WERI-Rb-1 (cell line): ENCODE measurements around the gene THSD7B.

Source experiments
- DNase-seq: peaks from one replicate; pipeline ENCODE4 v3.0.0-alpha.2; 2020
- H3K27ac ChIP-seq: fragments of 250-450 bp; sonication (Bioruptor Pico); 2 replicates; pipeline ENCODE4 v1.5.1; 2020; ENCODE audit warnings: mild to moderate bottlenecking, moderate library complexity
- H3K27me3 ChIP-seq: fragments of 250-450 bp; sonication (Bioruptor Pico); 2 replicates; pipeline ENCODE4 v1.5.1; 2021; ENCODE audit warnings: mild to moderate bottlenecking, low read depth, moderate library complexity; ENCODE audit not compliant: insufficient read depth, severe bottlenecking
- H3K36me3 ChIP-seq: fragments of 250-450 bp; sonication (Bioruptor Pico); 2 replicates; pipeline ENCODE4 v1.5.1; 2020; ENCODE audit warnings: mild to moderate bottlenecking, moderate library complexity
- H3K4me3 ChIP-seq: 2 replicates; pipeline ENCODE4 v1.5.1; 2011; ENCODE audit warnings: low read depth, mild to moderate bottlenecking, control low read depth, low read length
- H3K9me3 ChIP-seq: fragments of 250-450 bp; sonication (Bioruptor Pico); 2 replicates; pipeline ENCODE4 v1.5.1; 2021; ENCODE audit warnings: mild to moderate bottlenecking, moderate library complexity; ENCODE audit not compliant: severe bottlenecking
- CTCF ChIP-seq: IDR thresholded peaks from 2 replicates; pipeline ENCODE4 v1.5.1; 2011; ENCODE audit warnings: low read depth, mild to moderate bottlenecking, control low read depth, inconsistent platforms, low read length

The THSD7B gene

GRCh38 chr2:136785215-136785614 lies 19.9 kb downstream of the THSD7B start:
- Histone ChIP-seq H3K4me3 (no peak overlapping the region), H3K9me3 (no peaks in the 10 kb centered on the region)
- no peak for DNase-seq

GRCh38 chr2:136787970-136788369 lies 22.6 kb downstream of the THSD7B start:
- Histone ChIP-seq H3K27ac (no peak overlapping the region), H3K9me3 (no peaks in the 10 kb centered on the region), H3K4me3 (no peak overlapping the region), H3K36me3 (no peaks in the 10 kb centered on the region), H3K27me3 (no peaks in the 10 kb centered on the region)
- TF ChIP-seq CTCF, result no peak
- DNase-seq, result no peak

More at GRCh38 chr2:136785215-136785614, 19.9 kb downstream of the THSD7B start:
- TF ChIP-seq CTCF, result no peak
- no peaks in the 10 kb centered on the region for H3K27me3 ChIP-seq
- no peaks in the 10 kb centered on the region for H3K36me3 ChIP-seq
- H3K27ac ChIP-seq, result no peak overlapping the region

- no peaks in the 10 kb centered on the region for H3K27me3 ChIP-seq
- no peak for DNase-seq
- H3K4me3 ChIP-seq, result no peak overlapping the region
- no peak overlapping the region for H3K27ac ChIP-seq
- TF ChIP-seq CTCF, result no peak
- no peaks in the 10 kb centered on the region for H3K9me3 ChIP-seq
- H3K36me3 ChIP-seq, result no peaks in the 10 kb centered on the region
These were observed 31.0 kb downstream of the THSD7B start for GRCh38 chr2:136796339-136796738.

- H3K27ac ChIP-seq, result no peak overlapping the region
- no peaks in the 10 kb centered on the region for H3K9me3 ChIP-seq
- no peak overlapping the region for H3K4me3 ChIP-seq
- no peak for TF ChIP-seq CTCF
- no peaks in the 10 kb centered on the region for H3K36me3 ChIP-seq
- no peak for DNase-seq
- H3K27me3 ChIP-seq, result no peaks in the 10 kb centered on the region
These were observed 33.4 kb downstream of the THSD7B start for GRCh38 chr2:136798766-136799165.

- no peaks in the 10 kb centered on the region for H3K36me3 ChIP-seq
- no peak overlapping the region for H3K27ac ChIP-seq
- no peaks in the 10 kb centered on the region for H3K27me3 ChIP-seq
- no peak for TF ChIP-seq CTCF
- no peak for DNase-seq
- peaks cover 2% of the 10 kb centered on the region for H3K9me3 ChIP-seq
- H3K4me3 ChIP-seq, result no peak overlapping the region
These were observed 36.3 kb downstream of the THSD7B start for GRCh38 chr2:136801661-136802060.

GRCh38 chr2:136809998-136810397 lies 44.7 kb downstream of the THSD7B start:
- no peak for TF ChIP-seq CTCF
- H3K27ac ChIP-seq, result no peak overlapping the region
- no peak for DNase-seq
- peaks cover 2% of the 10 kb centered on the region for H3K9me3 ChIP-seq
- no peaks in the 10 kb centered on the region for H3K27me3 ChIP-seq
- H3K4me3 ChIP-seq, result no peak overlapping the region
- no peaks in the 10 kb centered on the region for H3K36me3 ChIP-seq
